HL-60/S4 treated with retinoic acid at 250 ng/mL for 4 days and 3 days (cell line): ENCODE results near the gene RERE.
"Not testable (repeated sequence)": the region's sequence is repeated elsewhere in the genome, so short reads cannot be mapped to it uniquely, and the experiment has no call there.

Source experiments
- in situ Hi-C: fragments of 300-500 bp; cut with MboI; formaldehyde crosslinking; loops from 2 replicates; pipeline ENCODE4 v1.7.0; 2022; ENCODE audit warnings: low sequenced_read_pairs

The RERE gene

GRCh38 chr1:8651236-8651890 is 166.1 kb downstream of the RERE start:
- in situ Hi-C loops: no loop called here

GRCh38 chr1:8649875-8650274 is 167.6 kb downstream of the RERE start:
- in situ Hi-C loops: no loop called here

DNA sequence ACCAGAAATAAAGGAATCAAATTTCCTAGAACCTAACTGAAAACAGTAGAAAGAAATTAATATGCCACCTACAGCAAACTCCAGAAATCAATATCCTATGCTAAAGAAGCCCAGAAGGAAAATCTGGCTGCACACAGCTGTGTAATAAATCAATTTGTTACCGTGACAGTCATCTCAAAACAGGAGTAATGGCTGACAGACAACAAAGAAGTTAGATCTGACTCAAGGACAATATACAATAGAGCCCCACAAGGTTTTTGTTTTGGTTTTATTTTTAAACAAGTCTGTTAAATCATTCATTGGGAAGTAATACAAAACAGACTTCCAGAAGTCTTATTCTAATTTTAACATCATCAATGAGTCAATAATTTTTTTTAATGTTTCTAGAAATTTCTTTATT is 168.4 kb downstream of the RERE start:
- in situ Hi-C loops: no loop called here

GRCh38 chr1:8646996-8647395 is 170.4 kb downstream of the RERE start:
- in situ Hi-C loops: no loop called here

GRCh38 chr1:8646189-8646588 is 171.3 kb downstream of the RERE start:
- in situ Hi-C loops: no loop called here

DNA sequence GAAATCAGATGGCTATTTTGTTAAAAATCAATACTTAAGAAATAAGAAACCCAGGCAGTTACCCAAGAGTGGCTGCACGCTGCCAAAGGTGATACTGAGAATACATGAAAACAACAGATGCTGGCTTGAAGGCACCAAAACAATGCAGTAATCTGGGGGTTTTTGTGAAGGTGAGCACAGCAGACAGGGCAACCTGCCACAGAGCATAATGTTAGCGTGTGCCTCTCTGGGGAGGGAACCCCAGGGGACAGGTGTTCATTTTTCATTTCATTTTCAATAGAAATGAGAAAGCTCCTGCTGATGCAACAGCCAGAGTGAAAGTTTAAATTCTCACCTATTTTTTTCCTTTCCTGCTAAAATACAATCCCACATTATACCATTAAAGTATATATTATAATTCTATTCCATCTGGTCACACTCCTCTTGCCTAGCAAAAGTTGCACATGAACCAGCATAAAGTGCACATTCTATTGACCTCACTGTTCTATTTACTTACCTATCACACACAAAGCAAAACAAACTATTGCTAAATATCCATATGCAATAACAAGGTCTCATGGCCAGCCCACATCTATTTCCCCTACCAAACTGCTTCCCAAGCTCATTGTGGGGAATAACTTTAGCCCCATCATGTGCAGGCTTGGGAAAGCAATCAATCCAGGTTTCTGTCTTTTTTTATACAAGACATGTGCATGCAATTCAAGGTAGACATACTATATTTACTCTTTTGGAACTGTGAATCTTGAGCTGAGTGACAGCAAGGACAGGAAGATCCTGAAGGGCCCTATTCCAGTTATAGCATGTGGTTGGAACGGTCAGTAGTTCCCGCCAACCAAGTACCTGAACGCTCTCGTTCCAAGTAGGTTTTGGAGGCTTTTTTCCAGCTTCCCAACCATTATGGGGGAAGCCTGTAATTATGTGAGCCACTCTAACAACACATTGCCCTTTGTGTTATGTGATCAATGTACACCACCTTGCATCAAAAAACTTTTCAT is 173.6 kb downstream of the RERE start:
- in situ Hi-C loops: no loop called here

DNA sequence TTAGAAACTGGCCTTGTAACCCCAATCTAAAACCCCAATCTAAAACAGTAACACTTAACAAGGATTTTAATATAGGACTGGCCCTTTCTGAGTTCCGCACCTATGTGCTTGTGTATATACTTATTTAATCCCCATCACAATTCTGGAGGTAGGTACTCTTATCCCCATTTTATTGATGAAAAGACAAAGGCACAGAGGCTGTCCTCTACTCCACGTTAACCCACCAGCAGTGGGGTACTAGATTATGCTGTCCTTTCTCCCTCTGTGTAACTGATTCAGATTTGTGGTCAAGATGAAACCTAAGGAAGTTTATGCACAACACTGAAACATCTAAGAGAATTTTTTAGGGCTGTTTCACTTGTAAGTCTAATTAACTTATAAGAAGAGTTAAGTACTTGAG is 175.3 kb downstream of the RERE start:
- in situ Hi-C loops: no loop called here

DNA sequence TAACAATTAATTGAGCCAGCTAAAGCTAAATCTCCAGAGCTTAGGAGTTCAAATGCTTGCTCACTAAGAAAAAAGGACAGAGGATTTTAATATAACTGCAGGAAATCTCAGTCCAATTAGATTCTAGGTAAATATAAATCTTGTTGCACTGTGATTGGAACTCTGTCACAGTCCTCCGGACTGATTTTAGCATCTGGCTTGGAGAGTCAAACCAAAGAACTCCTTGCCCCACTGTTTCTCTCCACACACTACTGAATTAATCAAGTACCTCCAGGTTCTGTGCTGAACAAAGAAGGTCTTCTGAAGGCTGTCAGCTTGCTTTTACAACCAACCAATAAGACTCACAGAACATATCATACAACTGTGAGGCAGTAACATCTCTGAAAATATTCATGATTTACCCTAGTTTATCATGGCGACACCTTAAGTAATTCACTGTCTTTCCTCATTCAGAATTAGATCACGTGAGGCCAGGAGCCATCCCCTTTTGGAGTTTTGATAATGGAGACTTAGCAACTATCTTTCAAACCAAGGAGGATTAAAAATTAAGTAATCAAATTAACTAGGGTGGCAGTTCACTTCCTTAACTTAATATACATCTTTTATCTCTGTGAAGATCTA is 176.0 kb downstream of the RERE start:
- in situ Hi-C loops: no loop called here

DNA sequence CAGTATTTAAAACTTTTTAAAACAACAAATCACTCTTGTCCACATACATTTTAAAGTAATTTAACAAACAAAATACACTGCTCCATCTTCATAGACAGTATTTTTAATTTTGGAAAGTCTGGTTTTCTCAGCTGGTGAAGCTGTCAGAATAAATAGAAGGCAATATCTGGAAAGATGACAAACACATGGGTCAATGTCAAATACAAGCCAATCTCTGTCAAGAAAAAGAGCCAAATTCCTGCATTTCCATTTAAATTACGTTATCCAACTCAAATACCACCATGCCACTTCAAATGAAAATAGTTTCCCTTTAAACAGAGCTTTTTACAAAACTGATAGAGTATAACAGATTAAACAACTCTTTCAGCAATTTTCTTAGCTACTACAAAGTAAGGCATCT is 176.5 kb downstream of the RERE start:
- in situ Hi-C loops: no loop called here

GRCh38 chr1:8639148-8639547 is 178.3 kb downstream of the RERE start:
- in situ Hi-C loops: no loop called here

DNA sequence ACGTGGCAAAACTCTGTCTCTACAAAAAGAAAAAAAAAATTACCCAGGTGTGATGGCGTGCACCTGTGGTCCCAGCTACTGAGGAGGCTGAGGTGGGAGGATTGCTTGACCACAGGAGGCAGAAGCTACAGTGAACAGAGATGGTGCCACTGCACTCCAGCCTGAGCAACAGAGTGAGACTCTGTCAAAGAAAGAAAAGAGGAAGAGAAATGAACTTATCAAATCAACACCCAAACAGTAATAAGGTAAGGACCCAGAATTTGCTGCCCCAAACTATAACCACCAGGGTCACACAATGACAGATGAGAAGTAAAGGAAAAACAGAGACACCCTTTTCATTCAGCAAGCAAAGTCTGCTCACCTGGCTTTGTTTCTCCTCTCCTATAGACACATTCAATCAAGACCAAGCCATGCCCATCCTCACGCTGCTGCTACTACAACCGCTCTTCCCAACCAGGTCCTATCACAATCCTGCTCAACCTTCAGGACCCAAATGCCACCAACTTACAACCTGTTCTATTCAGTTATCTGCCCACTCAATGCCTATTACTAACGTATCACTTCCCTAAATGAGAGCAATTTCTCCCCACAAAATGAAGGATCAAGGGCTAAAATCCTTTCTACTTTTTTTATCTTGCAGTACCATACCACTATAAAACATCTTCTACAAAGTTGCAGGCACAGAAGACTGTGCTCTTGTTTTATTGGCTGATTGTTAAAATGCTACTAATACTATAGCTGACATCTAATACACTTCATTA is 183.5 kb downstream of the RERE start:
- in situ Hi-C loops: no loop called here

DNA sequence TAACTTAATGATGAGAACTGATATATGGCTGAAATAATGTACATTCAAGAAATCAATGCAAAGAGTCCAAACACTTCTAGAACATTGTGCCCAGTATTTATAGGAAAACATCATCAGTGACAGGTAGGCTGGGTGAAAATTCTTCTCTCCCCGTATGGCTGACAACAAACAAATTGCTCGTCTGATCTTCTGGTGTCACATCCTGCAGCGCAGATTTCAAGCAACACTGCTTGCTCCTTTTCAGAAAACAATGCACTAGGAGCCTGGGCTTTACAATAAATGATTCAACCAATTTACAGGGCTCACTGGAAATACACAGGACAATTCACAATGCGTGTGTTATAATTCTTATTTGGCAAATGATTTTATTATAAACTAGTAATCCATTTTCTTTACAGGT is 185.3 kb downstream of the RERE start:
- in situ Hi-C loops: no loop called here

DNA sequence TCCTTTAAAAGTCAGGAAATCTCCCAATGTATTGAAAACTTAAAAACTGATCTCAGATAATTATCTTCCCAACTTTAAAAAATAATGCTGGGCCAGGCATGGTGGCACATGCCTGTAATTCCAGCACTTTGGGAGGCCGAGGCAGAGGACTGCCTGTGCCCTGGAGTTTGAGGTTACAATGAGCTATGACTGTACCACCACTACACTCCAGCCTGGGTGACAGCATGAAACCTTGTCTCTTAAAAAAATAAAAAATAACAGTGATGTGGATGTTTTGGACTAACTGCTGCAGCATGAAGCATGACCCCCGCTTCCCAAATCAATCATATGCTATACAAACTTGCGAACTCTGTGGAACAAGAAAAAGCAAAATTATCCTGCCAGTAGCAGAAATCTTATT is 186.3 kb downstream of the RERE start:
- in situ Hi-C loops: no loop called here

GRCh38 chr1:8629241-8630091 is 188.0 kb downstream of the RERE start:
- in situ Hi-C loops: no loop called here

- in situ Hi-C loops: no loop called here
These were observed 188.8 kb downstream of the RERE start for GRCh38 chr1:8628606-8629005.

GRCh38 chr1:8627728-8628127 is 189.7 kb downstream of the RERE start:
- in situ Hi-C loops: no loop called here

DNA sequence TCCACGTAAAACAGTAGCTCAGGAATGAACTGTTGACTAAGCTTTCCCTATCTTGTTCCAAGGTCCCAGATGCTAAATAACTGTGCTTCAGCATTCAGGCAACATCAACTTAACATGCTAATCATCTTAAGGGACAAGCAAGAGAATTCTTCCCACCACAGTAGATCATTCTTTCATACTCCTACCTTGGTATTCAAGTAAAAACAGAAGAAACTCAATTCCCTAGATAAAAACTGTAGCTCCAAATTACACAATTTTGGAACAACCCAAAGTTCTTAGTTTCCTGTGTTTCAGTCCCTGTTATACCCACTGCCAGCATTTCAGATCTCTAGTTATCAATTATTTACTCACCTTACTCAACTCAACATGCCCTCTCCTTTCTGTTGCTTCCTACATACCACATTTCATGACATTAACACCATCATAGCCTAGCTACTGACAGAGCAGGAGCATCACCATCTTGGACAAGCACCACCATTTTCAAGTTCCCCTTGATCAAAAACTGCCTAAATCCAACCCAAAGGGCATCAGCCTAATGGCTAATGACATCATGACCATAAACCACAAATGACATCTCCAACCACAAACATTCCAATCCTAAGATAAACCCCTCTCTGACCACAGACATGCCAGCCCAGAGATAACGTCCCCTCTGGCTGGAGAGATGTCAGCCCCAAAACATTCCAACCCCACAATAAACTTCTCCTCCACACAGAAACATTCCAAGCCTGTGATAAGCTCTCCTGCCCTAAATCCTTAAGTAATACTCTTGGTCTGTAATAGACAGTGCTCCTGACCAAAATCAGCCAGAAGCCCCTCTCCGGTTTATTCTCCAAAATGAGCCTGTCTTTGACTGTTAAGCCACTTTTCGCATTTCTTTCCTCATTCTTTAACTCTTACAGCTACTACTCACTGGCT is 191.2 kb downstream of the RERE start:
- in situ Hi-C loops: no loop called here

DNA sequence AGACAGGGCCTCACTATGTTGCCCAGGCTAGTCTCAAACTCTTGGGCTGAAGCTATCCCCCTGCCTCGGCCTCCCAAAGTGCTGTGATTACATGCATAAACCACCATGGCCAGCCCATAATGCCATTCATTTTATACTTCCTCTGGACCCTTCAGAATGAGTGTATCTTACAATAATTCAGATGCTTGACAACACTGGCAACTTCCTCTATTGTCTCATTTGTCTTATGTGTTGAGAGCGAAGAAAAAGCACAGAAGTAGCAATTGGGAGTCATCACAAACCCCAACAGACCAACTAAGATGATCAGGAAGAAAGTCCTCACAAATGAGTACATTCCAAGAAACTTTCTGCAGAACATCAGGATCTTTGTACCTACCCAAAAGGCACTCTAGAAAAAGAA is 191.9 kb downstream of the RERE start:
- in situ Hi-C loops: no loop called here

DNA sequence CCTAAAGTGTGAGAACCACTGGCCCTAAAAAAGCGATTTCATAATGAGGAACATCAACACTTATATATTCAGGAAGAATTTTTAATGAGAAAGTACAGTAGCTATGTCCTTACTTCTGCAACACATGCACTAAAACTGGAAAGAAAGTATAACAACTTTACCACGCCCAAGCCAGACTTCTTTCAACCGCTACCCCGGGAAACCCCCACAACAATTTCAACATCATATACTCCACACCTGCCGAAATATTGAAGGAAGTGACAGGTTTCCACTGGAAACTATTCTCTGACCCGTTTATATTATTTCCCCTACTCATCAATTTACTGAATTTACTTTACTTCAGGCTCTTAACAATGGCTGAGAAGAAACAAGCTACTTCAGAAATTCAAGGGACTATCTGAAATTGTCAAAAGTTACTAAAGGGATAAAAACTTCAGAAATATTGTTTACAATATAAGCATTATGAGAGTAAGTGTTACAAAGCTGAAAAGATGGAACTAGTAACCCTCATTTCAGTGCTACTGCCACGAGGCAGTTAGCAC is 193.7 kb downstream of the RERE start:
- in situ Hi-C loops: not testable (repeated sequence)
